Endodermal cell (in vitro differentiated cells): ENCODE measurements around the gene MVD. TPM values are rescaled to one million over a fixed set of nuclear protein-coding genes. Genes with fewer than 3 reads are reported as not detected.

Experiments used
- DNase-seq: peaks from one replicate; pipeline ENCODE4 v3.0.0-alpha.2; 2017
- H3K27ac ChIP-seq: 2 replicates; pipeline ENCODE4 v1.5.1; 2013; ENCODE audit warnings: mild to moderate bottlenecking, low read depth, low read length, moderate library complexity
- H3K27me3 ChIP-seq: 2 replicates; pipeline ENCODE4 v1.6.1; 2013; ENCODE audit warnings: mild to moderate bottlenecking, low read length, moderate library complexity; ENCODE audit not compliant: insufficient read depth, control insufficient read depth, poor library complexity, severe bottlenecking
- H3K36me3 ChIP-seq: 2 replicates; pipeline ENCODE4 v1.7.0; 2013; ENCODE audit warnings: mild to moderate bottlenecking, low read length, moderate library complexity; ENCODE audit not compliant: control insufficient read depth, insufficient read depth
- H3K4me1 ChIP-seq: one replicate; pipeline ENCODE4 v1.7.0; 2013; ENCODE audit warnings: low read length; ENCODE audit not compliant: control insufficient read depth, insufficient read depth
- H3K4me3 ChIP-seq: 2 replicates; pipeline ENCODE4 v1.5.1; 2013; ENCODE audit warnings: mild to moderate bottlenecking, low read length, moderate library complexity
- H3K9ac ChIP-seq: 2 replicates; pipeline ENCODE4 v1.6.1; 2013; ENCODE audit warnings: mild to moderate bottlenecking, low read length, moderate library complexity; ENCODE audit not compliant: poor library complexity, severe bottlenecking; ENCODE audit errors: extremely low read depth
- H3K9me3 ChIP-seq: 2 replicates; pipeline ENCODE4 v1.6.1; 2013; ENCODE audit warnings: mild to moderate bottlenecking, low read length, moderate library complexity; ENCODE audit not compliant: control insufficient read depth
- H3K27ac Mint-ChIP-seq: 2 replicates; pipeline ENCODE4 v1.8.0; 2020; ENCODE audit warnings: mixed read lengths
- H3K27me3 Mint-ChIP-seq: 2 replicates; pipeline ENCODE4 v1.8.0; 2021; ENCODE audit warnings: mild to moderate bottlenecking, mixed read lengths; ENCODE audit not compliant: insufficient read depth
- H3K36me3 Mint-ChIP-seq: 2 replicates; pipeline ENCODE4 v1.8.0; 2020; ENCODE audit warnings: low read depth, mixed read lengths
- H3K4me1 Mint-ChIP-seq: 2 replicates; pipeline ENCODE4 v1.8.0; 2020; ENCODE audit warnings: mixed read lengths
- H3K4me3 Mint-ChIP-seq: 2 replicates; pipeline ENCODE4 v1.8.0; 2020; ENCODE audit warnings: mild to moderate bottlenecking, moderate library complexity, mixed read lengths
- H3K9me3 Mint-ChIP-seq: 2 replicates; pipeline ENCODE4 v1.8.0; 2020; ENCODE audit warnings: mild to moderate bottlenecking, mixed read lengths
- WGBS, 2 experiments: methylation state at CpG; one replicate each; pipeline versions ENCODE4 v1.1.5 to v1.1.7; 2013; ENCODE audit warnings: missing lambda C conversion rate in 2 of 2, mixed read lengths in 1 of 2; ENCODE audit not compliant: insufficient coverage in 1 of 2, insufficient read length in 1 of 2; 5-methylcytosine and 5-hydroxymethylcytosine counted together
- total RNA-seq, 2 donors: library from RNA; stranded (reverse); fragmentation: NEBNext Ultra II Directional in 1 of 2; extraction: Animal tissue kit (Norgen Biotek cat#: 25700) in 1 of 2; gene quantifications; 2 replicates in 1 of 2; 3 replicates in 1 of 2; pipeline ENCODE4 v1.2.1, GENCODE V29; 2021
- TF ChIP-seq, protein P1 (sequence below): fragments of 200-600 bp; sonication (generic); conservative IDR thresholded peaks from 2 replicates; pipeline ENCODE4 v1.5.0; 2021; ENCODE audit warnings: antibody characterized with exemption, mild to moderate bottlenecking

The MVD gene
- total RNA-seq, 2 donors from 2014 or later = 79.8 to 81.4 TPM

DNA sequence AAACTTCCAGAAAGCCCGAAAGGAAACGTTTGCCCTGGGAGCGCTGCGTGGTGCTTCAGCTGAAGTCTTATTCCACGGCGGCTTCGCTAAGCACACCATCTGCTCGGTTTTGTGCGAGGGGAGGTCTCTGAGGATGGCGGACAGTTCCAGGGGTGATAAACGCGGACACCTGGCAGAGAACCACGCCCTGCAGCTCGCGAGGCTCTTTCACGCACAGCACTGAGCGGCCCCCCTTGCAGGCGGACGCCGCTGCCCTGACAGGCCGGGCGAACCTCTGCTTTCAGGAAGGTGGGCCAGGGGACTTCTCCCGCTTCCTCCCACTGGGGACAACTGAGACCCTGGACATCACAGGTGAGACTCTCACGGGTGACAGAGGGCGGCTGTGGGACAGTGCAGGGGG is 3.7 kb downstream of the MVD start:
- H3K36me3 Mint-ChIP-seq = peaks cover 10% of the 10 kb centered on the region
- H3K4me1 ChIP-seq = no peaks in the 10 kb centered on the region
- WGBS, 2 experiments = 93 to 95% methylated on average over 18 to 25 of the region's 25 CpGs
- peaks cover 5% of the 10 kb centered on the region for H3K36me3 ChIP-seq
- H3K27ac Mint-ChIP-seq = no peak overlapping the region
- H3K9ac ChIP-seq = no peak overlapping the region
- H3K9me3 Mint-ChIP-seq = no peaks in the 10 kb centered on the region
- TF ChIP-seq, protein P1, sequence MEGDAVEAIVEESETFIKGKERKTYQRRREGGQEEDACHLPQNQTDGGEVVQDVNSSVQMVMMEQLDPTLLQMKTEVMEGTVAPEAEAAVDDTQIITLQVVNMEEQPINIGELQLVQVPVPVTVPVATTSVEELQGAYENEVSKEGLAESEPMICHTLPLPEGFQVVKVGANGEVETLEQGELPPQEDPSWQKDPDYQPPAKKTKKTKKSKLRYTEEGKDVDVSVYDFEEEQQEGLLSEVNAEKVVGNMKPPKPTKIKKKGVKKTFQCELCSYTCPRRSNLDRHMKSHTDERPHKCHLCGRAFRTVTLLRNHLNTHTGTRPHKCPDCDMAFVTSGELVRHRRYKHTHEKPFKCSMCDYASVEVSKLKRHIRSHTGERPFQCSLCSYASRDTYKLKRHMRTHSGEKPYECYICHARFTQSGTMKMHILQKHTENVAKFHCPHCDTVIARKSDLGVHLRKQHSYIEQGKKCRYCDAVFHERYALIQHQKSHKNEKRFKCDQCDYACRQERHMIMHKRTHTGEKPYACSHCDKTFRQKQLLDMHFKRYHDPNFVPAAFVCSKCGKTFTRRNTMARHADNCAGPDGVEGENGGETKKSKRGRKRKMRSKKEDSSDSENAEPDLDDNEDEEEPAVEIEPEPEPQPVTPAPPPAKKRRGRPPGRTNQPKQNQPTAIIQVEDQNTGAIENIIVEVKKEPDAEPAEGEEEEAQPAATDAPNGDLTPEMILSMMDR = no peak
- no peak overlapping the region for H3K4me3 Mint-ChIP-seq
- H3K27me3 ChIP-seq = no peaks in the 10 kb centered on the region
- no peak for DNase-seq
- H3K4me3 ChIP-seq = no peak overlapping the region
- H3K4me1 Mint-ChIP-seq = peaks cover 6% of the 10 kb centered on the region
- H3K27ac ChIP-seq = no peak overlapping the region
- H3K27me3 Mint-ChIP-seq = no peaks in the 10 kb centered on the region
- H3K9me3 ChIP-seq = no peaks in the 10 kb centered on the region

DNA sequence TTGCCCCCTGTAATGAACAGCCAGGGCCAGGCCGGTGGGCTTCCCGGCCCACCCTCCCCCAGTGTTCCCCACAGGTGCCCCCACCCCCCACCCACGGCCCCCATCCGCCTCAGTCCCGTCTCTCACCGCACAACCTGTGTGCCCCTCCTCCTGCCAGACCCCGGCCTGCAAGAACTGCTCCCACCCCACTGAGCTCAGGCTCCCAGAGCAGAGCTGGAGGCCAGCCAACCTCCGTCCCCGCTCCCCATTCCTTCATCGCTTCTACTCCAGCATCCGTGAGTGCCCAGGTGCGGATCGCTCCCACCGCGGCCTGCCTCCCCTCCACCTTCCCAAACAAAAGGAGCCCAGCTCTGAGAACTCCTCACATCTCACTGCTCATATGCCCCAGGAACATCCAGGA is 4.2 kb downstream of the MVD start:
- H3K36me3 ChIP-seq = peaks cover 5% of the 10 kb centered on the region
- H3K9ac ChIP-seq = no peak overlapping the region
- no peak for DNase-seq
- Mint-ChIP-seq H3K4me3 (no peak overlapping the region), H3K36me3 (peaks cover 10% of the 10 kb centered on the region), H3K4me1 (peaks cover 6% of the 10 kb centered on the region), H3K9me3 (no peaks in the 10 kb centered on the region), H3K27ac (no peak overlapping the region), H3K27me3 (no peaks in the 10 kb centered on the region)
- no peak overlapping the region for H3K4me3 ChIP-seq
- TF ChIP-seq, protein P1 = no peak
- no peaks in the 10 kb centered on the region for H3K27me3 ChIP-seq
- H3K9me3 ChIP-seq = no peaks in the 10 kb centered on the region
- 92 to 100% methylated on average over 3 to 11 of the region's 15 CpGs for WGBS, 2 experiments
- no peaks in the 10 kb centered on the region for H3K4me1 ChIP-seq
- no peak overlapping the region for H3K27ac ChIP-seq

DNA sequence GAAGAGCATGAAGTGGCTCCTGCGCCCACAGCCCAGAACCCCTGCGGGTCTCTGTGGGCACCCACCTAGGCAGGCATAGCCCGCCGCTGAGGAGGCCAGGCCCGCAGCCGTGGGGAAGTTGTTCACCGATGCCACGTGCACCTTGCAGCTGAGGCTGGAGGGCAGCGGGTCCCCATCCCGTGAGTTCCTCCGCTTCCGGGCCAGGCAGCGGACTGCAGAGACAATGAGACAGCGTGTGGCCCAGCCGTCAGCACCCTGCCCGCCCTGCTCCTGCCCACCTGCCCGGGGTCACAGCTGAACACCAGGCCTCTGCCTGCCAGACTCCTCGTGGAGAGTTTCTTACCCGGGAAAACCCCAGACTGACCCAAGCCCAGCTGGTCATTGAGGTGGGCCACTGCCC is 5.5 kb downstream of the MVD start:
- Mint-ChIP-seq H3K36me3 (peaks cover 15% of the 10 kb centered on the region), H3K9me3 (no peaks in the 10 kb centered on the region), H3K27me3 (no peaks in the 10 kb centered on the region), H3K27ac (no peak overlapping the region), H3K4me3 (no peak overlapping the region), H3K4me1 (peaks cover 6% of the 10 kb centered on the region)
- Histone ChIP-seq H3K36me3 (peaks cover 5% of the 10 kb centered on the region), H3K9ac (no peak overlapping the region), H3K9me3 (no peaks in the 10 kb centered on the region), H3K27me3 (no peaks in the 10 kb centered on the region), H3K4me3 (no peak overlapping the region), H3K4me1 (no peaks in the 10 kb centered on the region), H3K27ac (no peak overlapping the region)
- WGBS, 2 experiments = 95 to 97% methylated on average over 17 to 19 of the region's 19 CpGs
- TF ChIP-seq, protein P1 = no peak
- DNase-seq = no peak
